ENCODE data around the gene ZNF581. TPM values are rescaled to one million over a fixed set of nuclear protein-coding genes. Genes with fewer than 3 reads are reported as not detected.
A peak's percentile ranks its signal among the peaks of the same experiment; 100 is the strongest.

ZNF581 gene
- total RNA-seq, 2 experiments from 2014 or later, result 22.7 to 24.4 TPM

- H3K4me1 Mint-ChIP-seq (ENCODE audit: low read depth), result peaks cover 56% of the 10 kb centered on the region
- POLR2A ChIA-PET, result no interaction called here
- H3K36me3 Mint-ChIP-seq (ENCODE audit: low read depth), result peaks cover 33% of the 10 kb centered on the region
- H3K9me3 Mint-ChIP-seq (ENCODE audit: insufficient read depth), result no peaks in the 10 kb centered on the region
- no peaks in the 10 kb centered on the region for H3K27me3 Mint-ChIP-seq (ENCODE audit: low read depth)
- no peak for DNase-seq
- CTCF ChIA-PET, result no interaction called here
- no peak overlapping the region for H3K4me3 Mint-ChIP-seq
- ATAC-seq, result no peak
- no peak overlapping the region for H3K27ac Mint-ChIP-seq
Observed at GRCh38 chr19:55602104-55603001, 41.1 kb upstream of the ZNF581 start.

GRCh38 chr19:55603115-55603514 lies 40.3 kb upstream of the ZNF581 start:
- no peaks in the 10 kb centered on the region for H3K9me3 Mint-ChIP-seq (ENCODE audit: insufficient read depth)
- CTCF ChIA-PET, result interaction anchor here (5.6 kb wide), 1 partner anchor 22 kb away, joined by 59 read pairs; the partner anchor contains the start of gene ZNF784
- H3K4me3 Mint-ChIP-seq, result no peak overlapping the region
- peaks cover 36% of the 10 kb centered on the region for H3K36me3 Mint-ChIP-seq (ENCODE audit: low read depth)
- peaks cover 60% of the 10 kb centered on the region for H3K4me1 Mint-ChIP-seq (ENCODE audit: low read depth)
- no peak overlapping the region for H3K27ac Mint-ChIP-seq
- POLR2A ChIA-PET, result no interaction called here
- no peak for DNase-seq
- no peaks in the 10 kb centered on the region for H3K27me3 Mint-ChIP-seq (ENCODE audit: low read depth)
- ATAC-seq, result no peak

- Mint-ChIP-seq H3K9me3 (ENCODE audit: insufficient read depth) (no peaks in the 10 kb centered on the region), H3K4me3 (peak overlapping the region; percentile 83), H3K4me1 (ENCODE audit: low read depth) (peaks cover 57% of the 10 kb centered on the region), H3K27me3 (ENCODE audit: low read depth) (no peaks in the 10 kb centered on the region), H3K36me3 (ENCODE audit: low read depth) (peaks cover 36% of the 10 kb centered on the region), H3K27ac (peak overlapping the region; percentile 57)
- ChIA-PET POLR2A (interaction anchor here (1.2 kb wide), 2 partner anchors 21 to 22 kb away, joined by 3 read pairs; no protein-coding TSS in a partner anchor), CTCF (interaction anchor here (0.7 to 5.6 kb wide), 5 partner anchors 21 to 303 kb away, joined by 3 to 59 read pairs (median 4); partner anchors contain the start of gene ZNF784)
- no peak for DNase-seq
- no peak for ATAC-seq
Observed at GRCh38 chr19:55603581-55604292, 39.7 kb upstream of the ZNF581 start.

- ChIA-PET POLR2A (interaction anchor here (0.9 to 2.2 kb wide), 7 partner anchors 9 to 351 kb away, joined by 3 to 27 read pairs (median 3); partner anchors contain the start of genes U2AF2 and ZNF784), CTCF (interaction anchor here (0.8 to 5.6 kb wide), 17 partner anchors 14 to 304 kb away, joined by 3 to 59 read pairs (median 8); partner anchors contain the start of genes U2AF2, ZNF628 and ZNF784)
- Mint-ChIP-seq H3K9me3 (ENCODE audit: insufficient read depth) (no peaks in the 10 kb centered on the region), H3K27me3 (ENCODE audit: low read depth) (no peaks in the 10 kb centered on the region), H3K4me1 (ENCODE audit: low read depth) (peaks cover 61% of the 10 kb centered on the region), H3K36me3 (ENCODE audit: low read depth) (peaks cover 46% of the 10 kb centered on the region), H3K4me3 (peak overlapping the region; percentile 83), H3K27ac (peak overlapping the region; percentile 94)
- ATAC-seq (peak; percentile 84), DNase-seq (peak; percentile 99)
Observed at GRCh38 chr19:55605207-55605636, 38.2 kb upstream of the ZNF581 start.

GRCh38 chr19:55605637-55606470 lies 37.6 kb upstream of the ZNF581 start, which contains the start of gene ZNF865:
Gene ZNF865 (plus strand): TSS chr19:55605647. CDS start chr19:55613619, 7,972 bp downstream.
- Mint-ChIP-seq H3K4me3 (peak within 1 kb of the TSS; percentile 91), H3K36me3 (ENCODE audit: low read depth) (peaks cover 52% of the 10 kb centered on the region), H3K4me1 (ENCODE audit: low read depth) (peaks cover 60% of the 10 kb centered on the region), H3K27ac (peak within 1 kb of the TSS; percentile 96), H3K9me3 (ENCODE audit: insufficient read depth) (no peaks in the 10 kb centered on the region), H3K27me3 (ENCODE audit: low read depth) (no peaks in the 10 kb centered on the region)
- DNase-seq (peak; percentile 84), ATAC-seq (peak; percentile 40)
- CTCF ChIA-PET, result interaction anchor here (0.6 to 5.6 kb wide), 25 partner anchors 14 to 313 kb away, joined by 3 to 59 read pairs (median 4); partner anchors contain the start of genes U2AF2, ZNF628 and ZNF784
- POLR2A ChIA-PET, result interaction anchor here (0.8 to 2.2 kb wide), 9 partner anchors 10 to 352 kb away, joined by 3 to 27 read pairs (median 3); partner anchors contain the start of genes U2AF2 and ZNF784

DNA sequence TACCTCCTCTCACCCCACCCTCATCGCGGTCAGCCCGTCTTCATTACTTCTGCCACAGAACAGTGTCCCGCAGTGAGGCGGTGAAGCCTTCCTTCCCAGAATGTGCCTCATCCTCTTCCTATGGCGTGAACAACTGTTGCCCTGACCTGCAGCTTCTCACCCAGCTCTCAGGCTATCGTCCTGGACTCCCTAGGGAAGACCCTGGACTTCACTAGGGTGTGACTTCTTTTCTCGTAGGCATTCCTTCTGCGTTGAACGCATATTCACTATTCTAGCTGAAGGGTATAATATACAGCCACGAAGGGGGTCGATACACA lies 37.0 kb upstream of the ZNF581 start:
- ATAC-seq (no peak), DNase-seq (no peak)
- H3K27me3 Mint-ChIP-seq (ENCODE audit: low read depth), result no peaks in the 10 kb centered on the region
- peak overlapping the region; percentile 91 for H3K4me3 Mint-ChIP-seq
- no peaks in the 10 kb centered on the region for H3K9me3 Mint-ChIP-seq (ENCODE audit: insufficient read depth)
- CTCF ChIA-PET, result interaction anchor here (0.6 to 5.6 kb wide), 22 partner anchors 13 to 314 kb away, joined by 3 to 59 read pairs (median 5); partner anchors contain the start of genes U2AF2, ZNF628 and ZNF784
- H3K27ac Mint-ChIP-seq, result peak overlapping the region; percentile 96
- H3K4me1 Mint-ChIP-seq (ENCODE audit: low read depth), result peaks cover 54% of the 10 kb centered on the region
- POLR2A ChIA-PET, result interaction anchor here (0.8 to 2.2 kb wide), 9 partner anchors 10 to 352 kb away, joined by 3 to 27 read pairs (median 3); partner anchors contain the start of genes U2AF2 and ZNF784
- peaks cover 54% of the 10 kb centered on the region for H3K36me3 Mint-ChIP-seq (ENCODE audit: low read depth)

DNA sequence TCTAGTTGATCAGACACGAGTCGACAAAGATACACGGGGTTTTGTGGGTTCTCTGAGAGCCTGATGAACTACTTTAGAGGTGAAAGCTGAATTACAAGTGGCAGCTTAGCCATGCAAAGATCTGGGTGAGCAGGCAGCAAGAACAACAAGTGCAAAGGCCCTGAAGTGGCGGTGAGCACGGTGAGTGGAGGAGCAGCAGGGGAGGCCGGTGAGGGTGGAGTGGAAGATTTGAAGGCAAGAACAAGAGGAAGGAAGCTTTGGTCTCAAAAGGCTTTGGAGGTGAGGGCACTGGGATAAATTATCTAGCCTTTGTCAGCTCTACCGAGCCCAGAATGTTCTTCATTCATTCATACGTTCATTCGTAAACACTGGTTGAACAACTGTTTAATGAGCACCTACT lies 36.6 kb upstream of the ZNF581 start:
- Mint-ChIP-seq H3K36me3 (ENCODE audit: low read depth) (peaks cover 52% of the 10 kb centered on the region), H3K4me1 (ENCODE audit: low read depth) (peaks cover 51% of the 10 kb centered on the region), H3K9me3 (ENCODE audit: insufficient read depth) (no peaks in the 10 kb centered on the region), H3K27me3 (ENCODE audit: low read depth) (no peaks in the 10 kb centered on the region), H3K4me3 (peak overlapping the region; percentile 91), H3K27ac (peak overlapping the region; percentile 96)
- ATAC-seq (no peak), DNase-seq (no peak)
- ChIA-PET POLR2A (interaction anchor here (1.3 to 2.2 kb wide), 4 partner anchors 10 to 27 kb away, joined by 3 to 27 read pairs (median 5); partner anchors contain the start of gene ZNF784), CTCF (interaction anchor here (0.6 to 5.6 kb wide), 22 partner anchors 13 to 314 kb away, joined by 3 to 59 read pairs (median 5); partner anchors contain the start of genes U2AF2, ZNF628 and ZNF784)

GRCh38 chr19:55609326-55609725 lies 34.1 kb upstream of the ZNF581 start:
- H3K4me1 Mint-ChIP-seq (ENCODE audit: low read depth), result peaks cover 40% of the 10 kb centered on the region
- no peak for DNase-seq
- POLR2A ChIA-PET, result no interaction called here
- H3K36me3 Mint-ChIP-seq (ENCODE audit: low read depth), result peaks cover 50% of the 10 kb centered on the region
- CTCF ChIA-PET, result interaction anchor here (2.7 kb wide), 1 partner anchor 23 kb away, joined by 8 read pairs; no protein-coding TSS in a partner anchor
- no peaks in the 10 kb centered on the region for H3K9me3 Mint-ChIP-seq (ENCODE audit: insufficient read depth)
- H3K27ac Mint-ChIP-seq, result no peak overlapping the region
- H3K4me3 Mint-ChIP-seq, result no peak overlapping the region
- H3K27me3 Mint-ChIP-seq (ENCODE audit: low read depth), result no peaks in the 10 kb centered on the region
- ATAC-seq, result no peak

DNA sequence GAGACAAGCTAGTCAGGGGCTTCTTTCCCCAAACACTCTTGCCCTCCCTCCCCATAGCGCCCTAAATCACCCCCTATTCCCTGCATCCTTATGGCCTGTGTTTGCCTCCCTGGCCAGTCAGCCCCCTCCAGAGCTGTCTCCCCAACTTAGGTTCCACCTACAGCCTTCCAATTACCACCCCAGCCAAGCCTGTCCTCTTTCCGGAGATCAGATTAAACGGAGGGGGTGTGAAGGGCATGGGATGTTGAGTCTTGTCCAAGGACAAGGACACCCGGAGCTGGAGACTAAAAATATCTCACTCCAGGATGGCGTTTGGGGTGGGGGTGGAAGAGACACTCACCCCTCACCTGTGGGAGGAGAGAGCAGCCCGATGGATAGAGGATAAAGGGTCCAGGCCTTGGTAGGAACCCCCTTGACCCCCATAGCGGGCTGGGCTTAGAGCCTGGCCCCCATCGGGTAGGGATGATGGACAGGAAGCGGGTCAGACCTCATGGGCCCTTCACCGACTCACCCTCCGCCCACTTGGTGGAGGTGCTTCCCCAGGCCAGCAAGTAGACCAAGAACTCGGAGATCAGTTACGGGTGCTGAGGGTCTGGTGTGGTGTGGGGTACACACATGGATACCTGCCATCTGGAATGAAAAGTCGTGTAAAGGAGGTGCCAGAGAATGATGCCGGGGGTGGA lies 32.0 kb upstream of the ZNF581 start:
- ChIA-PET POLR2A (no interaction called here), CTCF (interaction anchor here (2.7 kb wide), 1 partner anchor 21 kb away, joined by 8 read pairs; no protein-coding TSS in a partner anchor)
- no peak overlapping the region for H3K27ac Mint-ChIP-seq
- H3K4me1 Mint-ChIP-seq (ENCODE audit: low read depth), result peaks cover 27% of the 10 kb centered on the region
- no peaks in the 10 kb centered on the region for H3K27me3 Mint-ChIP-seq (ENCODE audit: low read depth)
- no peak overlapping the region for H3K4me3 Mint-ChIP-seq
- no peak for ATAC-seq
- no peaks in the 10 kb centered on the region for H3K9me3 Mint-ChIP-seq (ENCODE audit: insufficient read depth)
- H3K36me3 Mint-ChIP-seq (ENCODE audit: low read depth), result peaks cover 47% of the 10 kb centered on the region
- DNase-seq, result no peak

DNA sequence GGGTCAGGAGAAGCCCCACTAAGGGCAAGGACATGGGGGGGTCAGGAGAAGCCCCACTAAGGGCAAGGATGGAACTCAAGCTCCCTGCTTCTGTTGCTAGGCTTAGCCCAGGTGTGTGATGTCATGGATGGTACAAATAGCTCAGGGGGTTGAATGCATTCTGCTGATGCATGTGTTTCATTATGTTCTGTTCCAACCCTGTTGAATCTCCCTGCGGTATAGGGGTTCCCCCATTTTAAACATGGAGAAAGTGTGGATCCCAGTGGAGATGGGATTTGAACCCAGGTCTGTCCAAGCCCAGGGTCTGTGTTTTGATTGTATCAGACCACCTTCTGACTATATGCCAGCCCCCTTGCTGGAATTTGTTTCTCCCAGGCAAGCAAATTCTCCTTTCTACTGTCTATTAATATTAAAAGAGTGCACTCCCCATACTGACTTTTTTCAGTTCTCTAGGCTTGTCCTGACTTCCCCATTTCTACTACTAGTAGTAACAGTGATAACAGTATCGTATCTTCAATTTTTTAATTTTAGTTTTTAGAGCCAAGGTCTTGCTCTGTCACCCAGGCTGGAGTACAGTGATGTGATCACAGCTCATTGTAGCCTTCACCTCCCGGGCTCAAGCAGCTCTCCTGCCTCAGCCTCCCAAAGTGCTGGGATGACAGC lies 31.3 kb upstream of the ZNF581 start:
- no peak for ATAC-seq
- Mint-ChIP-seq H3K9me3 (ENCODE audit: insufficient read depth) (no peaks in the 10 kb centered on the region), H3K36me3 (ENCODE audit: low read depth) (peaks cover 47% of the 10 kb centered on the region), H3K27ac (no peak overlapping the region), H3K4me1 (ENCODE audit: low read depth) (peaks cover 20% of the 10 kb centered on the region), H3K4me3 (no peak overlapping the region), H3K27me3 (ENCODE audit: low read depth) (no peaks in the 10 kb centered on the region)
- DNase-seq, result no peak
- CTCF ChIA-PET, result interaction anchor here (2.7 kb wide), 1 partner anchor 20 kb away, joined by 8 read pairs; no protein-coding TSS in a partner anchor
- POLR2A ChIA-PET, result no interaction called here

All from activated CD8-positive, alpha-beta T cell treated with anti-CD3 and anti-CD28 coated beads, Interleukin-2, amount 10 ng/mL, durations not matched to agents 7 days and 5 days (primary cell).